PC-3 (cell line): ENCODE measurements around the gene TMC1.

ENCODE experiments used
- EZH2 ChIP-seq: fragments of 300-600 bp; sonication (generic); IDR thresholded peaks from one replicate; pipeline ENCODE4 v1.6.1; 2017; ENCODE audit warnings: antibody characterized with exemption, mild to moderate bottlenecking, low read length; ENCODE audit not compliant: unreplicated experiment
- EZH2phosphoT487 ChIP-seq: fragments of 300-600 bp; sonication (generic); IDR thresholded peaks from 2 replicates; pipeline ENCODE4 v1.6.1; 2018; ENCODE audit warnings: mild to moderate bottlenecking, antibody characterized with exemption, low read length, borderline replicate concordance
- TF ChIP-seq, protein P1 (sequence below): fragments of 300-600 bp; sonication (generic); conservative IDR thresholded peaks from 2 replicates; pipeline ENCODE4 v1.5.1; 2017; ENCODE audit warnings: antibody characterized with exemption, low read depth, mild to moderate bottlenecking, low read length

DNA sequence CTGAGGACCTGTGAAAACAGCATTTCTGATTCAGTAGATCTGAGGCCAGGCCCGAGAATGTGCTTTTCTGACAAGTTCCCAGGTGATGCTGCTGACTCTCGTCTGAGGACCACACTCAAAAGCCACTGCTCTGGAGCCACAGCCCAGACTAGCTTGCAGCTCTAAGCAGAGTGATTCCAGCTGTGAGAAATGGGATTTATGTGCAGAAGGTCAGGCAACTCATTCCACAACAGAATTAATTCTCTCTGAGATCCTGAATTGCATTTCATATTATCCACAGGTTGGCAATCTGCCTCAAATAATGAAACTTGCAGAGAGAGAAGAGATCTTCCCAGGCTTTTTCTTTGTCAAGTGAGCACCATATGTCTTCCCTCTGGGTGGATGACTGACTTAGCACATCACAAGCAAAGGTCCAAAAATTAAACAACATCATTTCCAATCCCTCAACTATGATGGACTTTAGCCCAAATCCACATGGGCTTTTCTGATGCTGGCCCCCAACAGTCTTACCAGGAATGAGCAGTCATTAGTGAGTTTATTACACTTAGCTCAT lies 291.2 kb downstream of the TMC1 start:
- TF ChIP-seq, protein P1, sequence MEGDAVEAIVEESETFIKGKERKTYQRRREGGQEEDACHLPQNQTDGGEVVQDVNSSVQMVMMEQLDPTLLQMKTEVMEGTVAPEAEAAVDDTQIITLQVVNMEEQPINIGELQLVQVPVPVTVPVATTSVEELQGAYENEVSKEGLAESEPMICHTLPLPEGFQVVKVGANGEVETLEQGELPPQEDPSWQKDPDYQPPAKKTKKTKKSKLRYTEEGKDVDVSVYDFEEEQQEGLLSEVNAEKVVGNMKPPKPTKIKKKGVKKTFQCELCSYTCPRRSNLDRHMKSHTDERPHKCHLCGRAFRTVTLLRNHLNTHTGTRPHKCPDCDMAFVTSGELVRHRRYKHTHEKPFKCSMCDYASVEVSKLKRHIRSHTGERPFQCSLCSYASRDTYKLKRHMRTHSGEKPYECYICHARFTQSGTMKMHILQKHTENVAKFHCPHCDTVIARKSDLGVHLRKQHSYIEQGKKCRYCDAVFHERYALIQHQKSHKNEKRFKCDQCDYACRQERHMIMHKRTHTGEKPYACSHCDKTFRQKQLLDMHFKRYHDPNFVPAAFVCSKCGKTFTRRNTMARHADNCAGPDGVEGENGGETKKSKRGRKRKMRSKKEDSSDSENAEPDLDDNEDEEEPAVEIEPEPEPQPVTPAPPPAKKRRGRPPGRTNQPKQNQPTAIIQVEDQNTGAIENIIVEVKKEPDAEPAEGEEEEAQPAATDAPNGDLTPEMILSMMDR, result no peak
- no peak for TF ChIP-seq EZH2
- TF ChIP-seq EZH2phosphoT487, result no peak
